ENCODE data around the gene SLC35E2B.
"Not testable (repeated sequence)": the region's sequence is repeated elsewhere in the genome, so short reads cannot be mapped to it uniquely, and the experiment has no call there.

Gene SLC35E2B

DNA sequence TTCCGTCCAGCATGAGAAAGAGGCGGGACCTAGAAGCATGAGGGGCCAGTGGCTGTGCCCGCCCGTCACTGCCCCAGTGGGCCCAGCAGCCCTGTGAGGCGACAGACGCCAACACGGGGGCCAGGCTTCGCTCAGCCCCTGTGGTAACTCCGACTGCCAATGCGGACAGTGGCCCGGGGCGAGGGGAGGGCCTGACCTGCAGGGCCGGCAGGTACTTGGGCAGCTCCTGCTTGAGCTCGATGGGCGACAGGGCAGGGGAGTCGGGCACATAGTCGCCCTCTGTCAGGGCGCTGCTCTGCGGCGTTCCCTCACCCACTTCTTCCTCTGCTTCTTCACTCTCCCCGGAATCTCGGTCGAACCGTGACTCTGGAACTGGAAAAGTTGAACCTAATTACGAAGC, 52.5 kb downstream of the SLC35E2B start:
- not testable (repeated sequence) for DNase-seq (ENCODE audit: low read depth in 2 of 2)

DNA sequence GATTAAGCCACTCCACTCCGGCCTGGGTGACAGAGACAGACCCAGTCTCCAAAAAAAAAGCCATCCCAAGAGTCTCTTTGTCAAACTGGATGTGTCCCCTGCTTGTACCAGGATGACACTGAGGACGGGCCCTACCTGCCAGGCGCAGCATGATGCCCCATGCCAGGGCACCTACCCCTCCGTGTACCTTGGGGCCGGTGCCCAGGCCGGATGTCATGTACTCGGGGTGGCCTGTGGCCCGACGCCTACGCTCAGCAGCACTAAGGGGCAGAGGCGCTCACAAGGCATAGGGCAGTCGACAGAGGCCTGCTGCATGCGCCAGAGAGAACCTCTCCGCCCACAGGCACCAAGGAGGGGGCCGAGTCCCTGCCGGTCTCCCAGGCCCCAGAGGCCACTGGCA, 53.2 kb downstream of the SLC35E2B start:
- DNase-seq (ENCODE audit: low read depth in 2 of 2), result not testable (repeated sequence)

DNA sequence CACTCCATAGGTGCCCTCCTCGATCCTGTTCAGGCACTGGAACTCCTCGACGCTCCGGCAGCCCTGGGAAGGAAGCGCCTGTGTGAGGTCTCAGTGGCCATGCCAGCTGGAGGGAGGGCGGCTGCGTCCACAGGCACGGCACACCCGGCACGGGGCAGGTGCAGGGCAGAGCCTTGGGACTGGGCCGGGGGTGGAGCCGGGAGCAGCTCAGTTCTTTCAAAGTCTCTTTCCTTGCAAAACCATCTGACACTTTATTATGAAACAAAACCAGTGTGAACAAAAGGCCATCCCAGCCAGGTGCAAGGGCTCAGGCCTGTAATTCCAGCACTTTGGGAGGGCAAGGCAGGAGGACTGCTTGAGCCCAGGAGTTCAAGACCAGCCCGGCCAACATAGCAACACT, 54.1 kb downstream of the SLC35E2B start:
- DNase-seq (ENCODE audit: low read depth in 2 of 2), result not testable (repeated sequence)

- DNase-seq (ENCODE audit: low read depth in 2 of 2), result not testable (repeated sequence)
Measured at GRCh38 chr1:1637479-1637875, 55.1 kb downstream of the SLC35E2B start.

GRCh38 chr1:1636621-1637478, 55.7 kb downstream of the SLC35E2B start:
- DNase-seq (ENCODE audit: low read depth in 2 of 2), result not testable (repeated sequence)

- DNase-seq (ENCODE audit: low read depth in 2 of 2), result not testable (repeated sequence)
Measured at GRCh38 chr1:1634613-1635012, 58.0 kb downstream of the SLC35E2B start.

- DNase-seq (ENCODE audit: low read depth in 2 of 2), result not testable (repeated sequence)
Measured at GRCh38 chr1:1633409-1633808, 59.2 kb downstream of the SLC35E2B start.

- DNase-seq (ENCODE audit: low read depth in 2 of 2), result no peak
Measured at GRCh38 chr1:1631782-1632420, 60.7 kb downstream of the SLC35E2B start, which contains the start of gene MMP23B. TSS of gene MMP23B (plus strand) at chr1:1632173. CDS start at chr1:1632219, 46 bp downstream.

GRCh38 chr1:1630965-1631781, 61.4 kb downstream of the SLC35E2B start:
- no peak for DNase-seq (ENCODE audit: low read depth in 2 of 2)

- DNase-seq (ENCODE audit: low read depth in 2 of 2), result peak; percentile 89
Measured at GRCh38 chr1:1630191-1630964, 62.2 kb downstream of the SLC35E2B start.

- DNase-seq (ENCODE audit: low read depth in 2 of 2), result peak; percentile 41 to 42
Measured at GRCh38 chr1:1629430-1630190, 63.0 kb downstream of the SLC35E2B start.

DNA sequence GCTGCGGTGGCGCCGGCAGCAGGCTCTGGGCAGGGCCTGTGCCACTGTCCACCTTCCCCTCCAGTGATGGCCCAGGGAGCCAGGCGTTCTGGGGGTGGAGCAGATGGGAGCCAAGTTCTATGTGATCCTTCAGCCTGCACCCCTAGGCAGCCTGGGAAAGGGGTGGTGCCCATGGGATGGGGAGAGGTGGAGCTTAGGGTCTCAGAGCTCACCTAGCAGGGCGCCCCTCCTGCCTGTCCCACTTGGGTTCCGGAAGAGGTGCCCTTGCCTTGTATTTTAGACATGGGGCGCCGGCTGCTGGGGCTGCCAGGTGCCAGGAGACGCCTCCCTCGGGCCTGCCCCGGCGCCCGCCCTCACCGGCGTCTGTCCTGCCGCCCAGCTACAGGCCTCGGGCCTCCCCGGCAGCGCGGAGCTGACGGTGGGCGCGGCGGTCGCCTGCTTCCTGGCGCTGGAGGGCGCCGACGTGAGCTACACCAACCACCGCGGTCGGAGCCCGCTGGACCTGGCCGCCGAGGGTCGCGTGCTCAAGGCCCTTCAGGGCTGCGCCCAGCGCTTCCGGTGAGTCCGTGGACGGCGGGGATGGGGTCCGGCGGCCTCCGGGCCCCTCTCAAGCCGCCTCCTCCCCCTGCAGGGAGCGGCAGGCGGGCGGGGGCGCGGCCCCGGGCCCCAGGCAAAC, 63.7 kb downstream of the SLC35E2B start:
- DNase-seq (ENCODE audit: low read depth in 2 of 2), result peak in 1 of 2 donors; percentile 41

DNA sequence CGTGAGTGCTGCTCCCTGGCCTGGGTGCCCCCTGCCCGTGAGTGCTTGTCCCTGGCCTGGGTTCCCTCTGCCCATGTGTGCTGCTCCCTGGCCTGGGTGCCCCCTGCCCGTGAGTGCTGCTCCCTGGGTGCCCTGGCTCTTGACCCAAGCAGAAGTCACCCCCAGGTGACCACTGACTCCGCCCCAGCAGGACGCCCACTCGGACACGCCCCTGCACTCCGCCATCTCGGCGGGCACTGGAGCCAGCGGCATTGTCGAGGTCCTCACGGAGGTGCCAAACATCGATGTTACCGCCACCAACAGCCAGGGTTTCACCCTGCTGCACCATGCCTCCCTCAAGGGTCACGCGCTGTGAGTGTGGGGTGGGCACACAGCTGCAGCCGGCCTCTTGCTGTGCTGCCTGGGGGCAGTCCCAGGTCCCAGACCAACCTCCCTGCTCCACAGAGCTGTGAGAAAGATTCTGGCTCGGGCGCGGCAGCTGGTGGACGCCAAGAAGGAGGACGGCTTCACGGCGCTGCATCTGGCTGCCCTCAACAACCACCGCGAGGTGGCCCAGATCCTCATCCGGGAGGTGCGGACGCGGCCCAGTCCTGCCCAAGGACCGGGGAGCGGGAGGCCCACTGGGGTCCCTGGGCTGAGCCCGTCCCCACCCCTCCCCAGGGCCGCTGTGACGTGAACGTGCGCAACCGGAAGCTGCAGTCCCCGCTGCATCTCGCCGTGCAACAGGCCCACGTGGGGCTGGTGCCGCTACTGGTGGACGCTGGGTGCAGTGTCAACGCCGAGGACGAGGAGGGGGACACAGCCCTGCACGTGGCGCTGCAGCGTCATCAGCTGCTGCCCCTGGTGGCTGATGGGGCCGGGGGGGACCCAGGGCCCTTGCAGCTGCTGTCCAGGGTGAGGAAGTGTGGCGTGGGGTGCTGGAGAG, 64.5 kb downstream of the SLC35E2B start:
- no peak for DNase-seq (ENCODE audit: low read depth in 2 of 2)

- DNase-seq (ENCODE audit: low read depth in 2 of 2), result no peak
Measured at GRCh38 chr1:1627261-1627828, 65.2 kb downstream of the SLC35E2B start.

DNA sequence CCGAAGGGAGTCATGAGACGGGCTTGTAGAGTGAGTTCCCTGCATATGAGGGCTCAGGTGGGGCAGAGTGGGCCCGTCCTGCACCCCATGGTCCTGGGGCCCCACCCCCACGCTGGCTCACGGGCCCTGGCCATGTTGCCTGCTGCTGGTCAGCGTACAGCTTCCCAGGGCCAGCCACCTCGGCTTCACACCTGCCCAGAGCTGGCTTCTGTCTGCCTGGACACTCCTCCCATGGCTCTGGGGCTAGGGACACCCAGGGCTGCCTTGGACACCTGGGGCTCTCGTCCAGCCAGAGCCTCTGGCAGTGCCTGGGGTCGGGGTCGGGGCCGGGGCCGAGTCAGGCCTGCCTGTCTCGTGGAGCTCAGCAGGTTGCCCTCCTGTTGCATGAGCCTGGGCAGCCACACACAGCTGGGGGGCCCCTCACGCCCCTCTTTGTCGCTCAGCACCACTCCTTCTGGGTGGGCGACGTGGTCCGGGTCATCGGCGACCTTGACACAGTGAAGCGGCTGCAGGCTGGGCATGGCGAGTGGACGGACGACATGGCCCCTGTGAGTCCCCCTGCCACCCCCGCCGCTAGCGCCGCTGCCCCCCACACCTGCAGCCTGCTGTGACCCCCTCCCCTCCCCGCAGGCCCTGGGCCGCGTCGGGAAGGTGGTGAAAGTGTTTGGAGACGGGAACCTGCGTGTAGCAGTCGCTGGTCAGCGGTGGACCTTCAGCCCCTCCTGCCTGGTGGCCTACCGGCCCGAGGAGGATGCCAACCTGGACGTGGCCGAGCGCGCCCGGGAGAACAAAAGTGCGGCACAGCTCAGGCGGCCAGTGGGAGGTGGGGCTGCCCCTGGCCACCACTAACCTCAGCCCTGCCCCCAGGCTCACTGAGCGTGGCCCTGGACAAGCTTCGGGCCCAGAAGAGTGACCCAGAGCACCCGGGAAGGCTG, 66.1 kb downstream of the SLC35E2B start:
- DNase-seq (ENCODE audit: low read depth in 2 of 2), result no peak

DNA sequence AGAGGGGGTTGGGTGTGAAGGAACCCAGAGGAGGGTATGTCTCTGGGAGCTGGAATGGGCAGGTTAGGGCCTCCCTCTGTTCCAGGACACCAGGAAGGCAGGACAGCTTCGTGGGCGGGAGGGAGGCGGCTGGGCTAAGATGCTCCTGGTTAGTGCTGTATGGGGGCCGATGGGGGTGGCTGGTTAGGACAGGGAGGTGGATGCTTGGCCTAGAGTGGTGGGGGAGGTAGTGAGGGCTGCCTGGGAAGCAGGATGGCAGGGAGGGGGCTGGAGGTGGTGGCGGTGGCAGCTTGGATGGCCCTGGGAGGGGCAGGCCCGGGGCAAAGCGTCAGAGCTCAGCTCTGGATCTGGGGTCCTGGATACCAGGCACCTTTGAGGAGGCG, 66.8 kb downstream of the SLC35E2B start:
- no peak for DNase-seq (ENCODE audit: low read depth in 2 of 2)

GRCh38 chr1:1625404-1625775, 67.2 kb downstream of the SLC35E2B start:
- no peak for DNase-seq (ENCODE audit: low read depth in 2 of 2)

Measured in stimulated activated CD4-positive, alpha-beta T cell treated with anti-CD3 and anti-CD28 coated beads, Interleukin-15, amount 100 ng/mL, for 48 hours (primary cell).